ENCODE results near the gene PPIB.

GRCh38 chr15:64210371-64210770, 47.5 kb upstream of the PPIB start:
- TF ChIP-seq POLR2AphosphoS5 (IDR thresholded peaks at IDR 0.05; ENCODE audit: low read depth) (no peak), CTCF (conservative IDR thresholded peaks at IDR 0.05; ENCODE audit: low read depth in 2 of 2) (no peak), EZH2 (IDR thresholded peaks at IDR 0.05; ENCODE audit: low read depth, unreplicated experiment) (no peak), EZH2phosphoT487 (IDR thresholded peaks at IDR 0.05; ENCODE audit: unreplicated experiment) (no peak), CREB1 (CRISPR knock-in tag; IDR thresholded peaks at IDR 0.05; ENCODE audit: low read depth) (no peak), JUNB (IDR thresholded peaks at IDR 0.05; ENCODE audit: unreplicated experiment) (no peak), ZNF114 (CRISPR knock-in tag; IDR thresholded peaks at IDR 0.05) (no peak), ZNF462 (CRISPR knock-in tag; IDR thresholded peaks at IDR 0.05) (no peak)
- TF ChIP-seq, protein P1, sequence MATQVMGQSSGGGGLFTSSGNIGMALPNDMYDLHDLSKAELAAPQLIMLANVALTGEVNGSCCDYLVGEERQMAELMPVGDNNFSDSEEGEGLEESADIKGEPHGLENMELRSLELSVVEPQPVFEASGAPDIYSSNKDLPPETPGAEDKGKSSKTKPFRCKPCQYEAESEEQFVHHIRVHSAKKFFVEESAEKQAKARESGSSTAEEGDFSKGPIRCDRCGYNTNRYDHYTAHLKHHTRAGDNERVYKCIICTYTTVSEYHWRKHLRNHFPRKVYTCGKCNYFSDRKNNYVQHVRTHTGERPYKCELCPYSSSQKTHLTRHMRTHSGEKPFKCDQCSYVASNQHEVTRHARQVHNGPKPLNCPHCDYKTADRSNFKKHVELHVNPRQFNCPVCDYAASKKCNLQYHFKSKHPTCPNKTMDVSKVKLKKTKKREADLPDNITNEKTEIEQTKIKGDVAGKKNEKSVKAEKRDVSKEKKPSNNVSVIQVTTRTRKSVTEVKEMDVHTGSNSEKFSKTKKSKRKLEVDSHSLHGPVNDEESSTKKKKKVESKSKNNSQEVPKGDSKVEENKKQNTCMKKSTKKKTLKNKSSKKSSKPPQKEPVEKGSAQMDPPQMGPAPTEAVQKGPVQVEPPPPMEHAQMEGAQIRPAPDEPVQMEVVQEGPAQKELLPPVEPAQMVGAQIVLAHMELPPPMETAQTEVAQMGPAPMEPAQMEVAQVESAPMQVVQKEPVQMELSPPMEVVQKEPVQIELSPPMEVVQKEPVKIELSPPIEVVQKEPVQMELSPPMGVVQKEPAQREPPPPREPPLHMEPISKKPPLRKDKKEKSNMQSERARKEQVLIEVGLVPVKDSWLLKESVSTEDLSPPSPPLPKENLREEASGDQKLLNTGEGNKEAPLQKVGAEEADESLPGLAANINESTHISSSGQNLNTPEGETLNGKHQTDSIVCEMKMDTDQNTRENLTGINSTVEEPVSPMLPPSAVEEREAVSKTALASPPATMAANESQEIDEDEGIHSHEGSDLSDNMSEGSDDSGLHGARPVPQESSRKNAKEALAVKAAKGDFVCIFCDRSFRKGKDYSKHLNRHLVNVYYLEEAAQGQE (IDR thresholded peaks at IDR 0.05; ENCODE audit: unreplicated experiment) = no peak
- TF ChIP-seq, protein P2, sequence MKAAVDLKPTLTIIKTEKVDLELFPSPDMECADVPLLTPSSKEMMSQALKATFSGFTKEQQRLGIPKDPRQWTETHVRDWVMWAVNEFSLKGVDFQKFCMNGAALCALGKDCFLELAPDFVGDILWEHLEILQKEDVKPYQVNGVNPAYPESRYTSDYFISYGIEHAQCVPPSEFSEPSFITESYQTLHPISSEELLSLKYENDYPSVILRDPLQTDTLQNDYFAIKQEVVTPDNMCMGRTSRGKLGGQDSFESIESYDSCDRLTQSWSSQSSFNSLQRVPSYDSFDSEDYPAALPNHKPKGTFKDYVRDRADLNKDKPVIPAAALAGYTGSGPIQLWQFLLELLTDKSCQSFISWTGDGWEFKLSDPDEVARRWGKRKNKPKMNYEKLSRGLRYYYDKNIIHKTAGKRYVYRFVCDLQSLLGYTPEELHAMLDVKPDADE (IDR thresholded peaks at IDR 0.05) = no peak
